GM19238 (cell line): Measurements from ENCODE around the gene ZNF446.
"Not testable (repeated sequence)": the region's sequence is repeated elsewhere in the genome, so short reads cannot be mapped to it uniquely, and the experiment has no call there.

Experiments
- DNase-seq: peaks from one replicate; pipeline ENCODE4 v3.0.0; 2011; ENCODE audit warnings: low spot score; ENCODE audit not compliant: insufficient read length

ZNF446 gene

DNA sequence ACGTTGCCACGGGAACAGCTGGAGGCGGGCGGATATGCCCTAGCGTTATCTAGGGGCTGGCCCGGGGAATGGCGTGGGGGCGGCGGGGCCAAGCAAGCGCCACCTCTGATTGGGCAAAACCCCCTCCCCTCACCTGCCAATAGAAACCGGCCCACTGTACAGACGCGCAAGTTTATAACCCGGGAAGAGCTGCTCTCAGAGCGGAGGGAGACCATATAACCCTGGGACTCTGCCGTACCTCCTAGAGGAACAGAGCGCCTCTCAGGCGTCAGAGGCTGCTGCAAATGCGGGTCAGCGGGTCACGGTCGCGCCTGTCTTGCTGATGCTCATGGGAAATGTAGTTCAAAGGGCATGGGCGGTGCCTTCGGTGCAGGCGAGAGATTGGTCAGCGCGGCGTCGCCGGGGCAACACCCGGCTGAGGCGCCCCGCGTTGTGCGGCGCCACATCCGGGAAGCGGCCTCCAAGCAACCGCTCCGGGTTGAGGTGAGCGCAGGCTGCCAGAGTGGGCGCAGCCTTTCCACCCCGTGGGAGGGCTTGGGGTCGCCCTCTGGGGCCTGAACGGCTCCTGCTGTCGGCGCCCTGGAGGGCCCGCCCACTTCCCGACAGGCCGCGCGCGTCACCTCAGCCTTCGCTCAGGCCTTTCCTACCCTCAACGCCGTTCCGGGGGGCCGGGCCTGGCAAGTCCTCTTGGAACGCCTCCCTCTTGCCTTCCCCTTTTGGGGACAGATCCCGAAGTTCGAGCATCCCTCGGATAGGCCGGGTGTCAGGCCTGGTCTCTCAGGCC lies at the start of gene ZNF446:
Gene ZNF446 (plus strand): TSS at position 639 of the 784 bp plus-strand sequence. CDS start 867 bp downstream, outside the sequence.
- peak; percentile 97 for DNase-seq

DNA sequence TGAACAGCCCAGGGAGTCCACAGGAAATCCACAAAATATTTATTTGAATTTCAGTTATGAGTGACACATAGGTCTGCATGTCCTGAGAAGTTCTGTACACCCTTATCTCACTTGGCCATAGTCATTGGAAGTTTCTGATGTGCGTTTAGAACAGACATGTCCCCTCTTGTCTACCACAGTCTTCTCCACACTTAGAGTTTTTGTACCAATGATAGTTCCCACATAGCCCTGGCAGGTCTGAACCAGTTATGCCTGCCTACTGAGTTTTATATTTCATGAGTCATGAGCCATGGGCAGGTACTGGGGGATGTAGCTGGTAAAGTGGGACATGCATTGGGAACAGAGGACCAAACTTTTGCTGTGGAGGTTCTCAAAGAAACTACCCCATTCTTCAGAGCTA lies 47.5 kb upstream of the ZNF446 start:
- no peak for DNase-seq

- no peak for DNase-seq
Observed at GRCh38 chr19:58429745-58430144, 46.4 kb upstream of the ZNF446 start.

GRCh38 chr19:58434217-58434616 lies 41.9 kb upstream of the ZNF446 start:
- DNase-seq: no peak

GRCh38 chr19:58439576-58440554 lies 36.3 kb upstream of the ZNF446 start, which contains the start of gene ZNF132:
Gene ZNF132 (minus strand): TSS chr19:58440153. CDS start chr19:58439821, 332 bp downstream.
- DNase-seq: peak; percentile 94

DNA sequence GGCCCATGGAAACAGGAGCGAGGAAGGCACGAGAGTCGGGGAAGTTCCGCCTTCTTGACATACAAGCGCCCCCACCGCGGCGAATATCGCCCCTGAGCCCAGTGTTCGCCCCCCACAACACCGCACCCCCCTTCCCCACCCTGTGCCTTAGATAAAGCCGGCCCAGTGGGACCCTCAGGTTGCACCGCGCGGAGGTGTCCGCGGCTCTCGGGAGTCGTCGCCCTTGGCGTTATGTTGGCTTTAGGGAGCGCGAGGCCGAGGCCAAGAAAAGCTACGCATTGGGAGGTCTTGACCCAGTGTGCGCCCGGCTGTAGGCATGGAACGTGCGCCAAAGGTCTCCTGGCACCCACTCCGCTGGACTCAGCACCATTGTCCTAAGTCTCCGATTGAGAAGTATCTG lies 35.6 kb upstream of the ZNF446 start:
- DNase-seq: no peak

DNA sequence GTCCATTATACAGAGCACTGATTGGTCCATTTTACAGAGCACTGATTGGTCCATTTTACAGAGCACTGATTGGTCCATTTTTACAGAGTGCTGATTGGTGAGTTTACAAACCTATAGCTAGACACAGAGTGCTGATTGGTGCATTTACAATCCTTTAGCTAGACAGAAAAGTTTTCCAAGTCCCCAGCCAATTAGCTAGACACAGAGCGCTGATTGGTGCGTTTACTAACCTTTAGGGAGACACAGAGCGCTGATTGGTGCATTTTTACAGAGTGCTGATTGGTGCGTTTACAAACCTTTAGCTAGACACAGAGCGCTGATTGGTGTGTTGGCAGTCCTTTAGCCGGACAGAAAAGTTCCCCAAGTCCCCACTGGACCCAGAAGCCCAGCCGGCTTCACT lies 33.2 kb upstream of the ZNF446 start:
- not testable (repeated sequence) for DNase-seq

GRCh38 chr19:58448860-58449259 lies 27.3 kb upstream of the ZNF446 start:
- DNase-seq: not testable (repeated sequence)

DNA sequence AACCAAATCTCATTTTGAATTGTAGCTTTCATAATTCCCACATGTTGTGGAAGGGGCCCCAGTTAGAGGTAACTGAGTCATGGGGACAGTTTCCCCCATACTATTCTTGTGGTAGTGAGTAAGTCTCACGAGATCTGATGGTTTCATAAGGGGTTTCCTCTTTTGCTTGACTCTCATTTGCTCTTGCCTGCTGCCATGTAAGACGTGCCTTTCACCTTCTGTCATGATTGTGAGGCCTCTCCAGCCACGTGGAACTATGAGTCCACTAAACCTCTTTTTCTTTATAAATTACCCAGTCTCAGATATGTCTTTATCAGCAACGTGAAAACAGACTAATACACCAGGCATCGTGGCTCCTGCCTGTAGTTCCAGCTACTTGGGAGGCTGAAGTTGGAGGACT lies 26.2 kb upstream of the ZNF446 start:
- DNase-seq: not testable (repeated sequence)

DNA sequence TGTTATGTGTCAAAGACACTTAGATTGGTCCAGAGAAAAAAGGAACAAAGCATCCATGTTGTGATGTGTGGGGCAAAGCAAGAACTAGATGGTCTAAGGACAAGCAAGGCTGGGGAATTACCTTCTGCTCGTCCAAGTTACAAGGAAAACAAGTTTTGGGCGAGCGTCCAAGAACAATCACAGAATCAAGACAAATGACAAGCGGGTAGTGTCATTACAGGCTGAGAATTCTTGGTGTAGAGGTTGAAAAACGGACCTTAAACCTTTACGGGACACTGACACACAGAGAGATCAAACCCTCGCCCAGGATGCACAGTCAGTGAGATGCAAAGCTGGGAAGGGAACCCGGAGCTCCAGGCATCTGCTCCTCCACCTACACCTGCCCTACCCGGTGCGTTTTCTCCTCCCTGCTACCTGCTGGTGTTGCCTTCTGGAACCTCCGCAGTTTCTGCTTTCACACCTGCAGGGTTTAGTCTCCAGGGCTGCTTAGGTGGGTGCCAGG lies 25.2 kb upstream of the ZNF446 start:
- no peak for DNase-seq

DNA sequence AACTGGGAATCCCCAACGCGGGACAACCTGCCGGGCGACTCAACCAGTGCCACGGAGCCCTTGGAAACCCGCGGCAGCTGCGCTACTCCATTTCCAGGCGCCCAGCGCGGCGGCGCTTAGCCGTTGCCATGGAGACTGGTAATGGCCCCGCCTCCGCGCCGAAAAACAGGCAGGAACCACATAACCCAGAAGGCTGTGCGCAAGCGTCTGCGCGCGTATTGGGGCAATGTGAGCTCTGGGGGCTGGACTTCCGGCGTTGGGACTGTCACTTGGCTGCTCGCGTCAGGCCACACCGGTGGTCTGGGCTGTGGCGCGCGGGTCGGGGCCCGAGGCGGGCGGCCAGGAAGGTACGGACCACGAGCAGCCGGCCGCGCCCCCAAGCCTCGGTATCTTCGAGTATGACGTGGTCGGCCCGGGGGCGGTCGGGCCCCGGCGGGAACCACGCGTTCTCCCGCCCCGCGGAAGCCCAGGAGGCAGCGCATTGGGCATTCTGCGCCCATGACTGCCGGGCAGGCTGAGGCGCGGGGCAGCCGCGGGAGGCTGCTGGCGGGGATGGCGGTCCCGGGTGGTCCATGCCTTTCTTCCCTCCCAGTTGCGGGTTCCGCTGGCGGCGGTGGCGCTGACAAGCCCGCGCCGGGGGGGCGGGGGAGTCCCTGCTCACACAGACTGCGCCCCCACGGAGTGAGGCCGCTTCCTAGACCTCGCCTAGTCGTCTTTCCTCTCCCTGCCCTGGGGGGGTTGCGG lies 24.6 kb upstream of the ZNF446 start, which contains the start of gene ZNF324B:
Gene ZNF324B (plus strand): TSS at position 265 of the 744 bp plus-strand sequence. CDS start 2,080 bp downstream, outside the sequence.
- peak; percentile 97 for DNase-seq

DNA sequence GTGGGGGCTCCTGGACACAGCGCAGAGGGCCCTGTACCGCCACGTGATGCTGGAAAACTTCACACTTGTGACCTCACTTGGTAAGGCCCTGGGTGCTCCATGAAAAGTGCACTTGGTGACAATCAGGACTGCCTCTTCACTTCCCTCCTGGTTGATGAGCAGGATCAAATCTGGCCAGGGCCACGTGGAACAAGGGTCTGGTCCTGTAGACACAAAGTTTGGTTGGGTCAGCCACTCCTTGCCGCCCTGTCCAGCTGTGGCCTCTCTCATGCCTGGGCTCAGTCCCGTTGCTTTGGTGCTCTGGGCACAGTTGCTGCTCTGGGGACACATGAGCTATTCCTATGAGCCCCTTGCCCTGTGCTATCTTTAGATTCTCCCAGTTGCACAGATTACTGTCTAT lies 22.4 kb upstream of the ZNF446 start:
- no peak for DNase-seq

DNA sequence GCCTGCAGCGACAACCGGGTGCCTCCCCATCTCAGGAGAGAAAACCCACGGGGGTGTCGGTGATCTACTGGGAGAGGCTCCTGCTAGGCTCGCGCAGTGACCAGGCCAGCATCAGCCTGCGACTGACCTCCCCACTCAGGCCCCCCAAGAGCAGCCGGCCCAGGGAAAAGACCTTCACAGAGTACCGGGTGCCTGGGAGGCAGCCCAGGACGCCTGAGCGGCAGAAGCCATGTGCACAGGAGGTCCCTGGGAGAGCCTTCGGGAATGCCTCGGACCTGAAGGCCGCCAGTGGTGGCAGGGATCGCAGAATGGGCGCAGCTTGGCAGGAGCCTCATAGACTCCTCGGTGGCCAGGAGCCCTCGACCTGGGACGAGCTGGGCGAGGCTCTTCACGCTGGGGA lies 20.8 kb upstream of the ZNF446 start:
- no peak for DNase-seq

DNA sequence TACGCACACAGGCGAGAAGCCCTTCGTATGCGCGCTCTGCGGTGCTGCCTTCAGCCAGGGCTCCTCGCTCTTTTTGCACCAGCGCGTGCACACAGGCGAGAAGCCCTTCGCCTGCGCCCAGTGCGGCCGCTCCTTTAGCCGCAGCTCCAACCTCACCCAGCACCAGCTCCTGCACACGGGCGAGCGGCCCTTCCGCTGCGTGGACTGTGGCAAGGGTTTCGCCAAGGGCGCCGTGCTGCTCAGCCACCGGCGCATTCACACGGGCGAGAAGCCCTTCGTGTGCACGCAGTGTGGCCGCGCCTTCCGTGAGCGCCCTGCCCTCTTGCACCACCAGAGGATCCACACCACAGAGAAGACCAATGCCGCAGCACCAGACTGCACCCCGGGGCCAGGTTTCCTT lies 20.0 kb upstream of the ZNF446 start:
- DNase-seq: no peak

- DNase-seq: no peak
Observed at GRCh38 chr19:58460039-58460438, 16.1 kb upstream of the ZNF446 start.

DNA sequence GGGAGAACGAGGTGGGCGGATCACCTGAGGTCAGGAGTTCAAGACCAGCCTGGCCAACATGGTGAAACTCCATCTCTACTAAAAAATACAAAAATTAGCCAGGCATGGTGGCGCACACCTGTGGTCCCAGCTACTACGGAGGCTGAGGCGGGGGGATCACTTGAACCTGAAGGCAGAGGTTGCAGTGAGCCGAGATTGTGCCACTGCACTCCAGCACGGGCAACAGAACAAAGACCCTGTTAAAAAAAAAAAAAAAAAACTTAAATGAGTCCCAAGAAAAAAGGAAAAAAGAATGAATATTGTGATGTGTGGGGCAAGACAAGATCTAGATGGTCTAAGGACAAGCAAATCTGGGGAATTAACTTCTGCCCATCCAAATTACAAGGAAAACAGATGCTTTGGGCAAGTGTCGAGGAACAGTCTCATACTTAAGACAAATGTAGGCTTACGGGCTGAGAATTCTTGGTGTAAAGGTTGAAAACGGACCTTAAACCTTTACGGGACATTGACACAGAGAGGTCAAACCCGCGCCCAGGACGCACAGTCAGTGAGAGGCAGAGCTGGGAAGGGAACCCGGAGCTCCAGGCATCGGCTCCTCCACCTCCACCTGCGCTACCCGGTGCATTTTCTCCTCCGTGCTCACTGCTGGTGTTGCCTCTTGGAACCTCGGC lies 9.9 kb upstream of the ZNF446 start:
- DNase-seq: no peak

DNA sequence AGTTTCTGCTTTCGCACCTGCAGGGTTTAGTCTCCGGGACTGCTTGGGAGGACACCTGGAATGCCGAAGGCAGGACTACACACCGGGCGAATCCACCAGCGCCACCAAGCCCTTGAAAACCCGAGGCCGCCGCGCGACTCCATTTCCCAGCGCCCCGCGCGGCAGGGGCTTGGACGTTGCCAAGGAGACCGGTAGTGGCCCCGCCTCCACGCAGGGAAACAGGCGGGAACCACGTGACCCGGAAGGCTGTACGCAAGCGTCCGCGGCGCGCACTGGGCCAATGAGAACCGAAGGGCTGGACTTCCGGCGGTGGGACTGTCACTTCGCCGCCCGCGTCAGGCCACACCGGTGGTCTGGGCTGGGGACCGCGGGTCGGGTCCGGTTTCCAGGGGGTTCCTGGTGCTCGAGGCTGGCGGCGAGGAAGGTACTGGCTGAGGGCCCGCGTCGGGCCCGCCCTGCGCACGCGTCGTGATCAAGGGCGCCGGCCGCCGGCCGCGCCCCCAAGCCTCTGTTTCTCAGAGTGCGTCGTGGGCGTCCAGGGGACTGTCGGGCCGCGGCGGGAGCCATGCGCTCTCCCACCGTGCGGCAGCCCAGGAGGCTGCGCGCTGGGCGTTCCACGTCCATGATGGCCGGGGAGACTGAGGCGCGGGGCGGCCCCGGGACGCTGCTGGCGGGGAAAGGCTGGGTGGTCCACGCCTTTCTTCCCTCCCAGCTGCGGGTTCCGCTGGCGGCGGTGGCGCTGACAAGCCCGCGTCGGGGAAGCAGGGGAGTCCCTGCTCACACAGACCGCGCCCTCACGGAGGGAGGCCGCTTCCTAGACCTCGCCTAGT lies 9.2 kb upstream of the ZNF446 start, which contains the start of gene ZNF324:
Gene ZNF324 (plus strand): TSS at position 321 of the 830 bp plus-strand sequence. CDS start 2,106 bp downstream, outside the sequence.
- peak; percentile 98 for DNase-seq

GRCh38 chr19:58468216-58468839 lies 7.8 kb upstream of the ZNF446 start:
- DNase-seq: no peak
